ENCODE measurements around the gene MSH5.

Gene MSH5

DNA sequence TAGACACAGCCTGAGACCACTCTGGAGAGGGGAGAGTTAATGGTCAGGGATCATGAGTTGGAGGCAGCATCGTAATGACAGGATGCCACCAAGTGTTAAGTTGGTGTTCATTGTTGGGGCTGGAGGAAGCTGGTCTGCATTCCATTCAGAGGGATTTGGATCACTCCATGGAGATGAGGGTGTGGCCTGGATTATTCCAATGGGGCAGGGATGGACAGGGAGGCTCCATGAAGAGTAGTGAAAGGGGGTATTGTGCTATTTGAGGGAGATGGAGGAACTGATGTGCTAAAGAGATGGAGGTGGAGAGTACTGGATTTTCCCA, 23.8 kb downstream of the MSH5 start:
- no peak for DNase-seq (ENCODE audit: low spot score)
- TF ChIP-seq, protein P1, sequence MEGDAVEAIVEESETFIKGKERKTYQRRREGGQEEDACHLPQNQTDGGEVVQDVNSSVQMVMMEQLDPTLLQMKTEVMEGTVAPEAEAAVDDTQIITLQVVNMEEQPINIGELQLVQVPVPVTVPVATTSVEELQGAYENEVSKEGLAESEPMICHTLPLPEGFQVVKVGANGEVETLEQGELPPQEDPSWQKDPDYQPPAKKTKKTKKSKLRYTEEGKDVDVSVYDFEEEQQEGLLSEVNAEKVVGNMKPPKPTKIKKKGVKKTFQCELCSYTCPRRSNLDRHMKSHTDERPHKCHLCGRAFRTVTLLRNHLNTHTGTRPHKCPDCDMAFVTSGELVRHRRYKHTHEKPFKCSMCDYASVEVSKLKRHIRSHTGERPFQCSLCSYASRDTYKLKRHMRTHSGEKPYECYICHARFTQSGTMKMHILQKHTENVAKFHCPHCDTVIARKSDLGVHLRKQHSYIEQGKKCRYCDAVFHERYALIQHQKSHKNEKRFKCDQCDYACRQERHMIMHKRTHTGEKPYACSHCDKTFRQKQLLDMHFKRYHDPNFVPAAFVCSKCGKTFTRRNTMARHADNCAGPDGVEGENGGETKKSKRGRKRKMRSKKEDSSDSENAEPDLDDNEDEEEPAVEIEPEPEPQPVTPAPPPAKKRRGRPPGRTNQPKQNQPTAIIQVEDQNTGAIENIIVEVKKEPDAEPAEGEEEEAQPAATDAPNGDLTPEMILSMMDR (IDR thresholded peaks at IDR 0.05; ENCODE audit: extremely low read depth, missing control alignments), result no peak

DNA sequence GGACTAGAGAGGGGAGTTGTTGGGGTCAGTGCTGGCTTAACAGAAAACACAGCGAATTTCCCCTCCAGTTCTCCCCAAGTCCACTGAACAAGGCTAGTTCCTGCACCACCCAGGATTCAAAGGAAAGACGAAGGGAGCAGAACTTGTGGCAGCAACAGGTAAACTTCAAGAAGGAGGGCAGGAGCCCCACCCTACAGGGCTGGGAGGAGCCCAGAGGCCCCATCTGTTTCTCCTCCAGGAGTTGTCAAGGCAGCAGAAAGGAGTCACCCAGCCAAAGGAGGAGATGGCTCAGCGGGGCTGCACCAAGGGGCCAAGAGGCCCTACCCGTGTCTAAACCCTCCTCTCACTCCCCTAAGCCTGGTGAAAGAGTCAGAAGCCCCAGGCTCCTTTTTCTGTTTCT, 24.4 kb downstream of the MSH5 start:
- no peak for DNase-seq (ENCODE audit: low spot score)
- TF ChIP-seq, protein P1 (IDR thresholded peaks at IDR 0.05; ENCODE audit: extremely low read depth, missing control alignments), result no peak

DNA sequence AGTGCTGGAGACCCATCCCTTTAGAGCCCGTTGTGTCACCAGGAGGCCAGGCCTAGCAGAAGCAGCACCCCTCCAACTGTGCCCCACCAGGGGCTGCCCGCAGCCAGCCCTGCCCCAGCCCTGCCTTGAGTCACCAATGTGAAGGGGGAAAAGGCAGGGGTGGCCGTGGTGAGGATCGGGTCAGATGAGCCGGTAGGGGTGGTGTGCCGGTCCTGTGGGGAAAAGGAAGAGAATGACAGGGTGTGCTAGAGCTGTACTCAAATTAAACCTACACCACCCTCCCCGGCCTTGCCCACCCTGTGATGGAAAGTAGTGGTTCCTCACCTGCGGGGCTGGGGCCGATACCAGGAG, 25.7 kb downstream of the MSH5 start:
- no peak for DNase-seq (ENCODE audit: low spot score)
- TF ChIP-seq, protein P1 (IDR thresholded peaks at IDR 0.05; ENCODE audit: extremely low read depth, missing control alignments), result no peak

DNA sequence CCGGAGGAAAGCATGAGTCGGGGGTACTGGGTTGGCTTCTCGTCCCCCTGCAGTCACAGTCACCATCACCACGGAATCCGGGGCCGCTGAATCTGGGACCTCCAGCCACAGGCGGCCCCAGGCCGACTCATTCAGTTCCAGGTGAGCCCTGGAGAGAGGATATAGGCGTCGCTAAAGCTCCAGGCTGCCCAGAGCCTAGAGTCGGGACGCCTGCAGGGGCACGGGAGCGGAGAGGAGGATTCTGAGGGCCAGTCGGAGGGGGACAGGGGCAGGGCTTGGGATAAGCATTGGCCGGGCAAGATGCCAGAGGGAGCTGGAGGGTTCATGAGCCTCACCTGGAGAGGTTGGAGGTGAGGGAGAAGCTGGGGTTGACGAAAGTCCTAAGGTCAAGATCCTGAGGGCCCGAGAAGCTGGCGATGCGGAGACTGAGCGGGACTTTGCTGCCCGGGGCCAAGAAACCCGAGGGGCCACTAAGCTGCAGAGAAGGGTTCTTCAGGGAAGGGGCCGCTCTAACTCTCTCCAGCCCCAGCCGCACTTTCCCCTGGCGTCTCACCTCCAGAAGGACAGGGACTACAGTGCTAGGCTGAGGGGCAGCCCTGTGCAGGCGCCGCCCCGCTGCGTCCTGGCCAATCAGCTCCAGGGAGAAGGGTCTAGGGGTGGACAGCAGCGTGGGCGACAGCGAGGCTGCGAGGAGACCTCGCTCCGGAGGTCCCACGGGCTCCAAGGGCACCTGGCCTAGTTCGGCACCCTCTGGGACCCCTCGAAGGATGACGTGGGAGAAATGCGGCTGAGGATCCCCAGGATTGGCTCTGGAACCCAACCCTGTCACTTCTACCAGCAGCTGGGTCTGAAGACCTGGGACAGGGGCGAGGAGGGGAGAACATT, 26.3 kb downstream of the MSH5 start:
- DNase-seq (ENCODE audit: low spot score), result no peak
- TF ChIP-seq, protein P1 (IDR thresholded peaks at IDR 0.05; ENCODE audit: extremely low read depth, missing control alignments), result no peak

DNA sequence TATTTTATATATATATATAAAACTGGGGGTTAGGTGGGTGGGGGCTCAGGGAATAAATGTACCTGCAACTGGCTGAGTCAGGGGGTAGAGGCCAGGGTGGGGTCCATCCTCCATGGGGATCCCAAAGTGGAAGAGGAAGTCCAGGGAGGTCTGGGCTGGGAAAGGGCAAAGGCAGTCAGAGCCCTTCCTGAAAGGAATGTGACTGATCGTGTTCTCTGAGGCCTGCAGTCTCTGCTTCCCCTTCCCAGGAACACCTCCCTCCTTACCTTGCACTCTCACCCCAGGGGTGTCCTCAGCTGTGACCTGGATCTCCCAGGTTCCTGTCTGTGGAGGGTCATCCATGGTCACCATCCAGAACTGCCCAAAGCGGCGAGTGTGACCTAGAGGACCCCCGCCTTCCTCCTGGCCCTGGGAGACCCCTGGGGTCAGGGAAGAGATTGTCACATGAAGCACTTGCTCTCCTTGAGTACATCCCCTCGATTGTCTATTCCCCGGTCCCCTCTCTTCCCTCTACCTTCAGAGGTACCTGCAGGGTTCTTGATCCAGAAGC, 27.4 kb downstream of the MSH5 start:
- DNase-seq (ENCODE audit: low spot score), result no peak
- TF ChIP-seq, protein P1 (IDR thresholded peaks at IDR 0.05; ENCODE audit: extremely low read depth, missing control alignments), result no peak

DNA sequence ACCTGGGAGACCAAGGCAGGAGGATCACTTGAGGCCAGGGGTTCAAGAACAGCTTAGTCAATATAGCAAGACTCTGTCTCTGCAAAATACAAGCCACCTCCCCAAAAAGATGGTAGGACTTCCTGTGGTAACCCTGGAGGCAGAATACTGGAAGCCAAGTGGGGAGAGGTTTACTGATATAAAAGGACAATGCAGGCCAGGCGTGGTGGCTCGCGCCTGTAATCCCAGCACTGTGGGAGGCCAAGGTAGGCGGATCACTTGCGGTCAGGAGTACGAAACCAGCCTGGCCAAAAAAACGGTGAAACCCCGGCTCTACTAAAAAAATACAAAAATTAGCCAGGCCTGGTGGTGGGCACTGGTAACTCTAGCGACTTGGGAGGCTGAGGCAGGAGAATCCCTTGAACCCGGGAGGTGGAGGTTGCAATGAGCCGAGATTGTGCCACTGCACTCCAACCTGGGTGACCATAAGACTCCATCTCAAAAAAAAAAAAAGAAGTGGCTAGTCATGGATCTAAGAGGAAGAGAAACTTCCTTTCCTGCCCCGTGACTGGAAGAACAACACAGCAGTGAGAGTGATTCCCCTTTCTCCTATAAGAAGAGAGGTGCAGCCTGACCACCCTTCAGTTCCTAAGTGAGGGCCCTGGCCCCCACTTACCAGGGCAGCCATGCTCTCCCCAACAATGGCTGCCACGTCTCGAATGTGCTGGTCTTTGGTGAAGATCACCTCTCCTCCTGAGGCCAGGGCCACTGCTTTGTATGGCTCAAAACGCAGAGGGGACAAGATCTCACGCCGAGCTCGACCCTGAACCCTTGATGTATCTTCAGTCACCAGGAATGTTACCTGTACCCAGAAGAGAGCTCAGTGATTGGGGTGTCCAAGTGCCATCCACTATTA, 28.8 kb downstream of the MSH5 start:
- DNase-seq (ENCODE audit: low spot score), result no peak
- TF ChIP-seq, protein P1 (IDR thresholded peaks at IDR 0.05; ENCODE audit: extremely low read depth, missing control alignments), result no peak

Data from GM20000 (cell line).